ENCODE measurements around the gene EREG.

The EREG gene

DNA sequence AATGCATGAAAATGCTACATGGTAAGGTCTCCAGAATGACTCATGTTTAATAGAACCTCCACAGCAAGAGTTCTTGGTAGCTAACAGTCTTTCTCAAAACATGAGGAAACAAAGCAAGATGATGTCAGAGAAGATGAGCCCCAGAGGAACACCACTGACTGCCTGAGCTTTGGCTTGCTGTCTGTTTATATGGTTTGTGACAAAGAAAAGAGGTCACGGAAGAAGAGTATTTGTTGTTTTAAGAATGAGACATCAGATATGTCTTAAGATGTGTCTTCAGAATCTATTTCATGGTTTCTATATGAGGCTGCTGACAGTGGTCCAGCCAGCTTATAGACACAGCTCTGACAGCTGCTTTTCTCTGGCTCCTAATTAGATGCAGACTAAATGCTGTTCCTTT, 61.2 kb downstream of the EREG start:
- no peak for DNase-seq (ENCODE audit: low read depth in 2 of 2)

DNA sequence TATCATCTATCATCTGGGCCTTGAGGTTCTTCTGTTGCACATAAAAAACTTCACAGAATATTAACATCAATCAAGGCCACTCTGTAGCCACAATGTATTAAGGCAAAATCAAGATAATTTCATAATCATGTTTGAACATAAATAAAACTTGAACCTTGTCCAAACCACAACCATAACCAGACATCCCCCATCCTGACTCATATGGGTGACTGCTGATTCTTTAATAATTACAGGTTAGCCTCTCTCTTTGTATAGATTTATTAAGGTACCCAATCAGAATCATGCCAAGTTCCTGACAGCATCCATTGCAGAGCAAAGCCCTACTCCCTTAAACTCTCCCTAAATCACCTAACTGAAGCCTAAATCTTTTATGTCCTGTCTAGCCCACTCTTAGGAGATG, 63.3 kb downstream of the EREG start:
- DNase-seq (ENCODE audit: low read depth in 2 of 2), result no peak

DNA sequence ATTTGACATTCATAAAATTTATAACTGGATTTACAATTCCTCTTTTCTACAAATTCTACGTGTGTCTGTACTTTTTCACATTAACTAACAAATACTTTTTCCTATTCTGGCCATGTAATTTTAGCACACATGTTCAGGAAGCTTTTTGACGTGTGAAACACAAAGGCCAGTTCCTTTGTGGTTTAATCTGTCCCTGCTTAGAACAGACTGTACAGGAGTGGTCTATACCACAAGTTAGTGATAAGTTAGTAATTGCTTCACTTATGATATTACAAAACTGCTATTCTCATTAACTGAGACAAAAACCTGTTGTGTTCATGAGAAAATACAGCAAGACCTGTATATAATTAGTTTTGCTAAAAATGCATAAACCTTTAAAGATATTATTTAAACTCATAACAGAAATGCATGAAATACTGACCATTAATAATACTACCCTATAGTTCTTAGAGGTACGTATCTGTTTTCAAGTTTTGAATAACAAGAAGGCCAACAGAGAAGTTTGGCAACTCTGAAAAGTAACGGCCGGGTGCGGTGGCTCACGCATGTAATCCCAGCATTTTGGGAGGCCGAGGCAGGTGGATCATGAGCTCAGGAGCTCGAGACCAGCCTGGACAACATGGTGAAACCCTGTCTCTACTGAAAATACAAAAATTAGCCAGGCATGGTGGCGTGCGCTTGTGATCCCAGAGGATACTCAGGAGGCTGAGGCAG, 66.3 kb downstream of the EREG start:
- no peak for DNase-seq (ENCODE audit: low read depth in 2 of 2)

DNA sequence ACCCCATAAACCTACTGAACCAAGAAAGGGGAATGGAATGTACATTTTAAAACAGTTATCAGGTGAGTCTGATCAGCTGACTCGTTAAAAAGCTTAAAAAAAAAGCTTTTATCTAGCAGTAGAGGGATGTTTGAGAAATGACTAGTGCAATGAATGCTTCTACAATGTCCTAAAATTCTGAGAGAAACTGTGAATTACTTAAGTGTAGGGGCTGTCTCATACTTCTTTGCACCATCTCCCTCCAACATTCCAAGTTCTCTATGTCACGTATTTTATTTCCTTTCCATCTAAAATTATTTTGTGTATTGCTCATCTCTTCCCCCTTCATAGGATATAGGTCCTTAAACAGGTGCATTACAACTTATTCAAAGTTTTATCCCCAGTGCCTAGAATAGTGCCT, 68.1 kb downstream of the EREG start:
- DNase-seq (ENCODE audit: low read depth in 2 of 2), result no peak

DNA sequence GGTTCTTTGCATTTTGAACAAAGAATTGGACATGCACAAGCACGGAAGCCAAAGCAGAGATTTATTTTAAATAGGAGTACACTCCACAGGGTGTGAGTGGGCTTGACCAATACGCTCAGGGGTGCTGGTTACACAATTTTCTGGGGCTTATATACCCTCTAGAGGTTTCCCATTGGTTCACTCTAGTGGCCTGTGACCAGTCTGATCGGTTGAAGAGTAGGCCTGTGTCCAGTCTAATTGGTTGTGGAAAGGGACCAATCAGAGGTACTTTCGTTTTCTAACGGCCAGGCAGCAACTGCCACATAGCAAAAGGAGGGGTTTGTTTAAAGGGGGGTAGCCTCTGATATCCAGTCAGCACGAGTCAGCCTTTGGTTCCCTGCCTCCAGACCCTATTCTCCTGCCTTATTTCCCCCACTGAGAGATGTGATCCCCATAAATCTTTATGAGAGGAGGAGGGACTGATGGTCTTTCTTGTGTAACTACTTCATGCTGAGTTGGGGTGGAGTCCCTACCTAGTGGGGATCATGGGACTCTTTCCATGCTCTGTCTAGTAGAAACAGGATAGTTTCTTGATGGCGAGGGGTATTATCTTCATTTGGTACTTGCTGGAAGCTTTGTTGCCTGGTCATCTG, 68.7 kb downstream of the EREG start:
- no peak for DNase-seq (ENCODE audit: low read depth in 2 of 2)

DNA sequence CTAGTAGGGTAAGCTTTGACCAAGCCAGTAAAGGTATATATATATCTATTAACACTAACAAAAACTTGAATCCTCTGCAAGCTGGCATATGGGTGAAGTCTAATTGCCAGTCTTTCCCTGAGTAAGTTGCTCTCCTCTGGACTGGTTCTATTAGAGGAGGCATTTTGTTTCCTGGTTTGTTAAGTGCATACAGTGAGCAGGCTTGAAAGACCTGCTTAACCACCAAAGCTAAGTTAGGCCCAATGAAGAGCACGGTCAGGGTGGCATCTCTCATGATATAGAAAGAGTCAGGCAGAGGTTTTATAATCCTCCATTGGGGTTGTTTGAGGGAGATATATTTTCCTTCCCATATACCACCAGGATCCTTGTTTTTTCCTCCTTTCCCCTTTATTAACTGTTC, 70.4 kb downstream of the EREG start:
- no peak for DNase-seq (ENCODE audit: low read depth in 2 of 2)

DNA sequence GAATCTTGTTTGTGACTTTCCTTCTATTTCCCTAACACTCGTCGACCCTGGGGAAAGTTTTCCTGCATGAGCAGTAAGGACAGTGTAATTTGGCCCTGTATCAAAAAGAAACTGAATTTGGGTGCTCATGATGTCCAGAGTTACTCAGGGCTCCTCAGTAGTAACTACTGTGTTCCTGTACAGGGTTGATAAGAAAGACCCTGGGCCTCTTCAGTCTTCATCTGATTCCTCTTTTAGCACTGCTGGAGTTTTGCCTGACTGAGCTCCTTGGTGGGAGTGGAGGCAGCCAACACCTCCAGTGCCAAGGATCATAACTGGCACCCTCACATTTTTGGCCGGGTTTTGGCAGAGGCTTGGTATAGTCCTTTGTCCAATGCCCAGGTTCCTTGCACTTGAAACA, 72.9 kb downstream of the EREG start:
- DNase-seq (ENCODE audit: low read depth in 2 of 2), result no peak
